H9 (cell line): ENCODE data around the gene NUTM2D. TPM values are rescaled to one million over a fixed set of nuclear protein-coding genes. Genes with fewer than 3 reads are reported as not detected.
"Not testable (repeated sequence)": the region's sequence is repeated elsewhere in the genome, so short reads cannot be mapped to it uniquely, and the experiment has no call there.

Source experiments
- DNase-seq: peaks from one replicate; pipeline ENCODE4 v3.0.0-alpha.2; 2017
- H2AFZ ChIP-seq: one replicate; pipeline ENCODE4 v1.6.1; 2013; ENCODE audit warnings: mild to moderate bottlenecking, low read length, control low read depth, moderate library complexity
- H2AK5ac ChIP-seq: 2 replicates; pipeline ENCODE4 v1.6.1; 2013; ENCODE audit warnings: low read length, control low read depth, mixed read lengths; ENCODE audit not compliant: insufficient read length
- H2BK120ac ChIP-seq: one replicate; pipeline ENCODE4 v1.6.1; 2013; ENCODE audit warnings: low read depth, mild to moderate bottlenecking, low read length, control low read depth, inconsistent platforms; ENCODE audit not compliant: poor library complexity, severe bottlenecking
- H2BK12ac ChIP-seq: 2 replicates; pipeline ENCODE4 v1.6.1; 2013; ENCODE audit warnings: low read length, control low read depth, mixed read lengths, low read depth; ENCODE audit not compliant: insufficient read length
- H2BK15ac ChIP-seq: 2 replicates; pipeline ENCODE4 v1.6.1; 2013; ENCODE audit warnings: low read depth, low read length, control low read depth
- H2BK20ac ChIP-seq: one replicate; pipeline ENCODE4 v1.6.1; 2013; ENCODE audit warnings: low read depth, mild to moderate bottlenecking, low read length, control low read depth, inconsistent platforms; ENCODE audit not compliant: poor library complexity, severe bottlenecking
- H2BK5ac ChIP-seq: 2 replicates; pipeline ENCODE4 v1.6.1; 2013; ENCODE audit warnings: low read length, control low read depth, mixed read lengths; ENCODE audit not compliant: insufficient read length
- H3K14ac ChIP-seq: 2 replicates; pipeline ENCODE4 v1.6.1; 2013; ENCODE audit warnings: low read length, control low read depth; ENCODE audit not compliant: insufficient read depth
- H3K18ac ChIP-seq: 2 replicates; pipeline ENCODE4 v1.6.1; 2013; ENCODE audit warnings: low read depth, mild to moderate bottlenecking, mixed read lengths, low read length, control low read depth; ENCODE audit not compliant: insufficient read length
- H3K23ac ChIP-seq: 2 replicates; pipeline ENCODE4 v1.6.1; 2013; ENCODE audit warnings: low read length, control low read depth, mixed read lengths, low read depth; ENCODE audit not compliant: insufficient read length
- H3K23me2 ChIP-seq: 2 replicates; pipeline ENCODE4 v1.6.1; 2013; ENCODE audit warnings: low read depth, mild to moderate bottlenecking, mixed read lengths, low read length, control low read depth; ENCODE audit not compliant: insufficient read length, poor library complexity, severe bottlenecking
- H3K27ac ChIP-seq: 2 replicates; pipeline ENCODE4 v1.5.1; 2013; ENCODE audit warnings: low read length, control low read depth, mixed read lengths, low read depth; ENCODE audit not compliant: insufficient read length
- H3K27me3 ChIP-seq: 2 replicates; pipeline ENCODE4 v1.6.1; 2013; ENCODE audit warnings: low read length, control low read depth, inconsistent platforms; ENCODE audit not compliant: insufficient read depth
- H3K4ac ChIP-seq: 2 replicates; pipeline ENCODE4 v1.6.1; 2013; ENCODE audit warnings: low read depth, mild to moderate bottlenecking, control low read depth, inconsistent platforms, low read length, moderate library complexity
- H3K4me1 ChIP-seq: 2 replicates; pipeline ENCODE4 v1.6.1; 2013; ENCODE audit warnings: low read length, control low read depth, inconsistent platforms; ENCODE audit not compliant: insufficient read depth
- H3K4me2 ChIP-seq: 2 replicates; pipeline ENCODE4 v1.6.1; 2013; ENCODE audit warnings: low read length, control low read depth, mixed read lengths; ENCODE audit not compliant: insufficient read length, insufficient read depth
- H3K56ac ChIP-seq: 2 replicates; pipeline ENCODE4 v1.6.1; 2013; ENCODE audit warnings: low read depth, mild to moderate bottlenecking, mixed read lengths, low read length, control low read depth; ENCODE audit not compliant: insufficient read length
- H3K79me1 ChIP-seq: 2 replicates; pipeline ENCODE4 v1.6.1; 2013; ENCODE audit warnings: low read depth, mild to moderate bottlenecking, moderate library complexity, low read length, control low read depth, inconsistent platforms; ENCODE audit not compliant: insufficient read depth, poor library complexity, severe bottlenecking
- H3K79me2 ChIP-seq: 2 replicates; pipeline ENCODE4 v1.6.1; 2013; ENCODE audit warnings: low read length, control low read depth, inconsistent platforms; ENCODE audit not compliant: insufficient read depth
- H3K9ac ChIP-seq: 2 replicates; pipeline ENCODE4 v1.6.1; 2013; ENCODE audit warnings: low read length, control low read depth, mixed read lengths; ENCODE audit not compliant: insufficient read length; ENCODE audit errors: extremely low read depth
- H3K9me3 ChIP-seq: one replicate; pipeline ENCODE4 v1.6.1; 2013; ENCODE audit warnings: low read depth, low read length, inconsistent platforms; ENCODE audit not compliant: control insufficient read depth
- H3T11ph ChIP-seq: one replicate; pipeline ENCODE4 v1.6.1; 2013; ENCODE audit warnings: mild to moderate bottlenecking, low read length, control low read depth, inconsistent platforms
- H4K20me1 ChIP-seq: one replicate; pipeline ENCODE4 v1.6.1; 2013; ENCODE audit not compliant: control insufficient read depth, insufficient read length, insufficient read depth
- H4K5ac ChIP-seq: 2 replicates; pipeline ENCODE4 v1.6.1; 2013; ENCODE audit warnings: low read depth, mild to moderate bottlenecking, mixed read lengths, low read length, control low read depth; ENCODE audit not compliant: insufficient read length
- H4K8ac ChIP-seq: replicated peaks from 2 replicates; pipeline ENCODE4 v1.6.1; 2013; ENCODE audit warnings: low read length, control low read depth, mixed read lengths, low read depth; ENCODE audit not compliant: insufficient read length
- H4K91ac ChIP-seq: 2 replicates; pipeline ENCODE4 v1.6.1; 2013; ENCODE audit warnings: low read depth, mild to moderate bottlenecking, moderate library complexity, mixed read lengths, low read length, control low read depth; ENCODE audit not compliant: insufficient read length
- H3K27ac Mint-ChIP-seq, 3 experiments: 2 replicates in 2 of 3; 3 replicates in 1 of 3; pipeline ENCODE4 v1.8.0; 2020 to 2021; ENCODE audit warnings: mixed read lengths in 3 of 3, mild to moderate bottlenecking in 1 of 3, moderate library complexity in 1 of 3
- H3K27me3 Mint-ChIP-seq: 2 replicates; pipeline ENCODE4 v1.8.0; 2021; ENCODE audit warnings: low read depth, mild to moderate bottlenecking, moderate library complexity, mixed read lengths
- H3K36me3 Mint-ChIP-seq, 3 experiments: 2 replicates in 2 of 3; 3 replicates in 1 of 3; pipeline ENCODE4 v1.8.0; 2020 to 2021; ENCODE audit warnings: low read depth in 3 of 3, mixed read lengths in 3 of 3; ENCODE audit not compliant: insufficient read depth in 1 of 3
- H3K4me1 Mint-ChIP-seq, 2 experiments: 2 replicates each; pipeline ENCODE4 v1.8.0; 2020; ENCODE audit warnings: mixed read lengths in 2 of 2
- H3K4me3 Mint-ChIP-seq, 2 experiments: 2 replicates in 1 of 2; 3 replicates in 1 of 2; pipeline ENCODE4 v1.8.0; 2020 to 2021; ENCODE audit warnings: mild to moderate bottlenecking in 2 of 2, mixed read lengths in 2 of 2, moderate library complexity in 1 of 2
- H3K9me3 Mint-ChIP-seq, 2 experiments: 2 replicates in 1 of 2; 3 replicates in 1 of 2; pipeline ENCODE4 v1.8.0; 2020; ENCODE audit warnings: mild to moderate bottlenecking in 2 of 2, mixed read lengths in 2 of 2, moderate library complexity in 1 of 2
- WGBS: extraction: QIAGEN DNeasy Blood & Tissue Kit; methylation state at CpG from one replicate; pipeline ENCODE4 v1.1.7; 2013; ENCODE audit warnings: missing lambda C conversion rate, low lambda C conversion rate, mixed read lengths; ENCODE audit not compliant: insufficient read length; ENCODE audit errors: extremely low coverage; 5-methylcytosine and 5-hydroxymethylcytosine counted together
- total RNA-seq: library from RNA; stranded (reverse); gene quantifications from 2 replicates; pipeline ENCODE4 v1.2.1, GENCODE V29; 2021

NUTM2D gene
- total RNA-seq, 1 experiment from 2014 or later = 3.5 TPM

DNA sequence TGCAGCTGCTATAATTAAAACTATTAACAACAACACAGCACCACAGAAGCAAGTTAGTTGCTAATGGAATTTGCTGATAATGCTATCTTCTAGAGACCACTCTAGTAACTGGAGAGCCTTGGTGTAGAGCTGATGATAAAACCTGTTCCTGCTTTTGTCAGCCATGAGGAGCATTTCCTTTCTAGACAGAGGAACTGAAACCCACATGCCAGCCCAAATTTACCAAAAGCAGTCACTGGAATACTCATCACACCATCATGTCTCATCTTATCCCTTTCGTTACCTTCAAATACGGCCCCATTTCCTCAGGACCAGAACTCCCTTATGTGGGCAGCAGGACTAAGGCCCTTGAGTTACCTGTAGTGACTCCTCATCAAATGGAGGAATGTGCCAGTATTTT lies 40.9 kb downstream of the NUTM2D start:
- not testable (repeated sequence) for H3K27me3 Mint-ChIP-seq, H3K4ac ChIP-seq, H2AFZ ChIP-seq, H3K4me3 Mint-ChIP-seq, H3K27ac ChIP-seq, H3K36me3 Mint-ChIP-seq, H3K9me3 Mint-ChIP-seq, H3K14ac ChIP-seq, H3K9me3 ChIP-seq, H4K8ac ChIP-seq, H2BK120ac ChIP-seq, H2BK15ac ChIP-seq, DNase-seq, H3K79me1 ChIP-seq, H2BK20ac ChIP-seq, H3K4me2 ChIP-seq, H3T11ph ChIP-seq, H2BK5ac ChIP-seq, H3K18ac ChIP-seq, H3K23me2 ChIP-seq, H4K20me1 ChIP-seq, H3K4me1 Mint-ChIP-seq, H3K79me2 ChIP-seq, H4K5ac ChIP-seq, H2BK12ac ChIP-seq, H4K91ac ChIP-seq, H3K9ac ChIP-seq, H3K27ac Mint-ChIP-seq, H3K23ac ChIP-seq, H3K27me3 ChIP-seq, H3K4me1 ChIP-seq, H2AK5ac ChIP-seq, H3K56ac ChIP-seq
- no CpG with 5 or more reads among the region's 2 CpGs for WGBS

DNA sequence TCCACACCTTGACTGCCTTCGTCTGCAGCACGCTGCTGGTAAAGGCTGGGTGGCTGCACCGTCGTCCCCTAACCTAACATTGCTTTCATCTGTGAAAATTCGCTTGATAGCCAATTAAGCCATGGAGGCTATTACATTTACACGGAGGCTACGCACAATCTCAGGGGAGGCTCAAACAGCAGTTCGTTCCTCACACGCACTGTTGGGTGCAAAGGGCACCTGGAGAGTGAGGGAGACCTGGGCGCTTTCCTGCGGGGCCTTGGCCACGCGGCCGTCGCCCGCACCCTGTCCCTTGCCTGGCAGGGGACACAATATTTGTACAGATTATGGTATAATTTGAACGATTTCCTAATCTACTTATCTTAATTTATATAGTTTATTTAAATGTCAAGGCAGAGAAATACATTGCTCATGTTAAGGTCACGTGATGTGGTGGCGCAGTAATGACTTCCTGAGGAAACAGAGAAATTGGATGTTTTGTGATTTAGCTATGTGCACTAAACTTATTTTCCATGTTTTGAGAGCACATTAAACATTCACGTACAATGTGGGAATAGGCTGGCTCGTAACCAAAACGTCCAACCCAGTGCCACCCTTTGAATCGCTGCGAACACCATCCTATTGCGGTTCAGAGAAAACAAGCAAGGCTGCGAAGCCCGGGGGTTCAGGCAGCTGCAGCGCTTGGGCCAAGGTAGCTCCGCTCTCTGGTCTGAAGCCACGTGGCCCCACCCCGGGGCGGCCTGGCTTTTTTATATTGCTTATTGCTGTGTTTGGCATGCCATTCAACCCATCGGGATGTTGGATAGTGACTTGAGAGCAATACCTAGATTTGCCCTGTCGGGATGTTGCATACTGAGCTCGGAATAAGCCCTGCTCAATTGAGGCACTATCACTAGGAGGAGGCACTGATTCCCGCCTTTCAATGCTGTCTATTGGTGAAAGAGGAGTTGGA lies 50.2 kb downstream of the NUTM2D start:
- not testable (repeated sequence) for H3K4me1 ChIP-seq, H3K56ac ChIP-seq, H2AK5ac ChIP-seq, H3K79me1 ChIP-seq, H3K14ac ChIP-seq, H3K4ac ChIP-seq, H3K9ac ChIP-seq, H3K23ac ChIP-seq, H3K36me3 Mint-ChIP-seq, H3K9me3 Mint-ChIP-seq, H4K20me1 ChIP-seq, H3K4me3 Mint-ChIP-seq, H3K23me2 ChIP-seq, H2BK15ac ChIP-seq, H4K91ac ChIP-seq, H3K27ac Mint-ChIP-seq, H3K27me3 ChIP-seq, H2AFZ ChIP-seq, DNase-seq, H3K79me2 ChIP-seq, H3K18ac ChIP-seq, H3K4me2 ChIP-seq, H3K27ac ChIP-seq, H3K4me1 Mint-ChIP-seq, H2BK120ac ChIP-seq, H2BK20ac ChIP-seq, H3K9me3 ChIP-seq, H3K27me3 Mint-ChIP-seq, H2BK5ac ChIP-seq, H2BK12ac ChIP-seq, H4K8ac ChIP-seq, H3T11ph ChIP-seq, H4K5ac ChIP-seq
- WGBS = no CpG with 5 or more reads among the region's 36 CpGs
